Fibroblast of lung (primary cell): Measurements from ENCODE around the gene NEUROD2.

Experiments
- CTCF ChIP-seq, 2 donors: IDR thresholded peaks in 1 of 2; conservative IDR thresholded peaks in 1 of 2; 1 replicate in 1 of 2; 2 replicates in 1 of 2; pipeline ENCODE4 v1.5.1; 2011 to 2012; ENCODE audit warnings: low read length in 2 of 2, control low read depth in 1 of 2, inconsistent platforms in 1 of 2, low read depth in 1 of 2, mild to moderate bottlenecking in 1 of 2
- EZH2 ChIP-seq: IDR thresholded peaks from 2 replicates; pipeline ENCODE4 v1.5.1; 2012; ENCODE audit warnings: low read length, control low read depth, mild to moderate bottlenecking; ENCODE audit errors: missing control alignments

DNA sequence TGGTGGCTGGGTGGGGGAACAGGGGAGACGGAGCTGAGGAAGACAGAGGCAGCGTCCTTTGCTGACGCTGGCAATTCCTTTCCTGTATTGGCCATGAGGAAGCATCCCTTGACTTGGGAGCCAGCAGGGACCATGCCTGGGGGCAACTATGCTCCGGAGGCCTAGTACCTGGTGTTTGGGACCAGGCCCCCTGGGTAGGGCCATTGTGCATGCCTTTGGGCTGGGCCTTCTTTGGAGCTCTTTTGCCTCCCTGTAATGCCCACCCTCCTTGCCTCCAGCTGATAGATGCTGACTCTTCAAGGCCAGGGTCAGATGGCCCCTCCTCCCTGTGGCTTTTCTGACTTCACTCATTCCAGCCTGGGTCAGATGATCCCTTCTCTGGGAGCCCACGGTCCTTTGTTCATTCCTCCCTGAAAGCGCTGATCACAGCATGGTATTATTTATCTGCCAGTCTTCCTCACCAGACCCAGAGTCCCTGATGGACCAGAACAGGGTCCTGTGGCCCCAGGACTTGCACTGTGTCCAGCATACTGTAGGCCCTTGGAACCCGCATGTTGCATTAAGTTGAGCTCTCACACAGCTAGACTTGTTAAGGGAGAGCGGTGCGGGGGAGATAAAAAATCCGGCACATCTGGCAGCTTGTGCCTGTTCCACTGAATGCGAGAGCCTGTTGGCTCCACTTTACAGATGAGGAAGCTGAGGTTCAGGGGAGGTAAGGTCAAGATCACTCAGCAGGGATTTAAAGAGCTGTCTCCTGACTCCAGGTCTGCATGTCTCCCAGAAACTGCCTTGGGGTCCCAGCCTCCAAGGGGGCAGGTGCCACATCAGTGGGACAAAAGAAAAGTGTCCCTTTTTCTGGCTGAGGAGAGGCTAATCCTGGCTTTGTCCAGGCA lies 32.1 kb upstream of the NEUROD2 start:
- TF ChIP-seq CTCF (conservative IDR thresholded peaks at IDR 0.05 in 1 of 2, IDR thresholded peaks at IDR 0.05 in 1 of 2; ENCODE audit: low read depth in 1 of 2, low read length in 2 of 2) (no peak), EZH2 (no peak)
